ENCODE data around the gene UNC93A.
A peak's percentile ranks its signal among the peaks of the same experiment; 100 is the strongest.
"Not testable (repeated sequence)": the region's sequence is repeated elsewhere in the genome, so short reads cannot be mapped to it uniquely, and the experiment has no call there.

Gene UNC93A

DNA sequence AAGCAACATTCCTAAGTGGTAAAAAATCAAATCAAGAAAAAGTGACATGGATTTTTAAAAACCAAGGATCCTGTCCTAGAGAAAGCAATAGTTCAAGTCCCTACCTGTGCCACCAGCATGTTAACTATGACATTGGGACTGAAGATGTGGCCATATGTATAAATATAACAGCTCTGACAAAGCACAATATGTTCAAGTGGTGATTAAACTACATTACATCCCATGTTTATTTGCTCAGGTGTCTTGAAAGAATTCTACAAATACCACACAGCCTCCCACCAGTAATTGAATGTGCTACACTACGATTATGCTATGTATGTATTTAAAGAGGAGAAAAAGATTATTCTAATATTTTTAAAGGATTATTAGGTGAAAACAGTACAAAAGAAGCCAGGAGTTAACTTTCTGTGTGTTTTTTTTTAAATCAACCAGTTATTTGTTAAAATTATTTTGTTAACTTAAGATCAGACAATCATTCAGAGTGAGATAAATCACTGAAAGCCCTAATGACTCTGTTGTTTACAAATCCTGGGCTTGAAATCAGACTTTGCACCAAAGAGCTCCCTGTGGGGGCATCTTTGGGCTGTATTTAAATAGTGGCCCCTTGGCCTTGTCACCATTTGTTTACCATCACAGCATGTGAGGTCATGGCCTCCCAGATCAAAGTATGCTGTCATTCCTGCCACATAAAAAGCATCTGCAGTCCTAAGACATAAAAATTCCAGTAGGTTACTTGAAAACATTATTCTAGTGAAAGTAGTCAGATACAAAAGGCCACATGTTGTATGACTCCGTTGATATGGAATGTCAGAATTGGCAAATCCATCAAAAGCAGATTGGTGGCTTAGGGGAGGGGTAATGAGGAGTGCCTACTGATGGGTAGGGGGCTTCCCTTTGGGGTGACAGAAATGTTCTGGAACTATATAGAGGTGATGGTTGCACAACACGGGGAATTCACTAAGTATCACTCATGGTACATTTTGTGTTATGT lies 50.8 kb downstream of the UNC93A start:
- no peak for DNase-seq (ENCODE audit: low read depth)

DNA sequence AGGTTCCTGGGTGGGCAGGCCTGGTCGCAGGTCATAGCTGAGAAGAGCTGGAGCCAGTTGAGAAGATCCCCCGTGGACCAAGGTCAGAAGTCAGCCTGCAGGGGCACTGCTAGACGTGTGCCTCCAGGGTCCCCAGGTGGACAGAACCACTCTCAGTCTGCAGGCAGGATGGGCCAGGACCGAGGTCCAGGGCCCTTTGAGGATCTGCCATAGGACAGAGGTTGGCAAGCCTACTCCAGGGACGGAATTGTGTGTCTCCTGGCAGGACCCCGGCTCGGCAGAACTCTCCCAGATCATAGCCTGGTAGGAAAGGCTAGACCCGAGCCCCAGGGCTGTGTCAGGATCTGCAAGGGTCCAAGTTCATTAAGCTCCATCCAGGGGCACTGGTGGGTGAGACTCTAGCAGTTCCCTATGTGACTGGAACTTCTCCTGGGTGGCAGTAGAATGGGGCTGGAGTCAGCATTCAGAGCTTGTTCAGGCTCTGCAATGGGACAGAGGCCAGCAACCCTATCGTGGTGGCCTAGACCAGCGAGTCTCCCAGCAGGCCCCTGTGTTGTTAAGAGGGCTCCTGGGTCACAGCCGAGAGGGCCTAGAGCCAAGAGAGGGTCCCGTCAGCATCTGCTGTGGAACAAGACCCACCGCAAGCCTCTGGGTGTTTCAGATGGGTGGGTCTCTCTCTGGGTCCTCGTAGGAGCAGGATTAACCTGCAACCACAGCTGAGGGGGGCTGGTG lies 51.9 kb downstream of the UNC93A start:
- DNase-seq (ENCODE audit: low read depth): no peak

DNA sequence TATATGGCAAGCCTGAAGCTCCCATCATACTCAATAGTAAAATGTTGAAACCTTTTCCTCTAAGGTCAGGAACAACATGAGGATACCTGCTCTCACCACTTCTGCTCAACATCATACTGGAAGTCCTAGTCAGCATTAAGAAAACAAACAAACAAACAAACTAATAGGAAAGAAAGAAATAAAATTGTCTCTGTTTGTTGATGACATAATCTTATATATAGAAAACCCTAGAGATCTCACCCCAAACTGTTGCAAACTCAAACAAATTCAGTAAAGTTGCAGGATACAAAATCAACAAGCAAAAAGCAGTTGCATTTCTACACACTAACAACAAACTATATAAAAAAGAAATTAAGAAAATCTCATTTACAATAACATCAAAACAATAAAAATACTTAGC lies 54.2 kb downstream of the UNC93A start:
- no peak for DNase-seq (ENCODE audit: low read depth)

DNA sequence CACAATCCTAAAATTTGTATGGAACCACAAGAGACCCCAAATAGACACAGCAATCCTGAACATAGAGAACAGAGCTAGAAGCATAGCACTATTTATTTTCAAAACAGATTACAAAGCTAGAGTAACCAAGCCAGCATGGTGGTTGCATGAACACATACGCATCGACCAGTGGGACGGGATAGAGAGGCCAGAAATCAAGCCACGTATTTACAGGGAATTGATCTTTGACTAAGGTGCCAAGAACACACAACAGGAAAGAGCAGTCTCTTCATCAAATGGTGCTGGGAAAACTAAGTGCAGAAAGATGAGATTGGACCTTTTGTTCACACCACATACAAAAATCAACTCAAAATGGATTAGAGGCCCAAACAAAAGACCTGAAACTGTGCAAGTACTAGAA lies 54.8 kb downstream of the UNC93A start:
- no peak for DNase-seq (ENCODE audit: low read depth)

DNA sequence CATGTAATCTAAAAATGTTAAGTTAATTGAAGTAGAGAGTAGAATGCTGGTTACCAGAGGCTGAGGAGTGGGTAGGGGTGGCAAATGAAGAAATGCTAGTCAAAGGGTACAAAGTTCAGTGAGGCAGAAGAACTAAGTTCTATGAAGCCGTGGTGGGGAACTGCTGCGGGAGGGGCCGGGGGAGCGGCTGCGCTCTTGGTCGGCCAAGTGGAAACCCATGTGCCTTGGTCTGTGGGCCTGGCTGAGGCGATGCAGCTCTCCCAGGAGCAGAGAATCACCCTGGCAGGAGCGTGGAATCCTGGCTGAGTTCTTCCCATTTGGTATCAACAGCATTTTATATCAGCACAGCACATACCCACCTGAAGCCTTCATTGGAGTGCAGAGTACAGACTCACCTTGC lies 56.1 kb downstream of the UNC93A start:
- DNase-seq (ENCODE audit: low read depth): no peak

DNA sequence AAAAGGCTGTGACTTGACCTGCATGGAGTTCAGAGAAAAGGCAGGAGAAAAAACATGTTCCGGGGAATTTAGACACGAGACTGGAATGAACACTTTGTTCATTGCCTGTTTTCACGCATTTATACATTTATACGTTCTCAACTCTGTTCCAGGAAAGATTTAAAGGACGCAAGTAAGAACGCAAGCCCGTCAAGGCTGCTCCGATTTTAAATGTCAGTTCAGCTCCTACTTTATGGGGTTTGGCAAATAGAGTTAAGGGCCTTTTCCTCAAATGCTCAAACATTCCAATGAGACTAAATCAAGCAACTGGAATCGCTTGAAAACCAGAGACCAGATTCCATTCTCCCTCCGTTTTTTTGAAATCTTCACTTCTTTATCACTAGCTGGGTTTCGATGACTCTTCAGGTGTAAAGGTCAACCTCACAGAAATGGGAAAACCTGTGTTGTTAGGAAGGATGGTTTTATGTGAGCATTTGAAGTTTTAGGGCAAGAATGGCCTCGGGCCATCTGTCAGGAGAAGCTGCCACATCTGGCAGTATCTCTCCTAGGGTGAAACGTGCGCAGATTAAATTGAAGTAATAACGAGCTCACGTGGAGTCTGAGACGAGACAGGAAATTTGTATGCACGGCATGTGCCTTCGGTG lies 58.6 kb downstream of the UNC93A start:
- DNase-seq (ENCODE audit: low read depth): no peak

DNA sequence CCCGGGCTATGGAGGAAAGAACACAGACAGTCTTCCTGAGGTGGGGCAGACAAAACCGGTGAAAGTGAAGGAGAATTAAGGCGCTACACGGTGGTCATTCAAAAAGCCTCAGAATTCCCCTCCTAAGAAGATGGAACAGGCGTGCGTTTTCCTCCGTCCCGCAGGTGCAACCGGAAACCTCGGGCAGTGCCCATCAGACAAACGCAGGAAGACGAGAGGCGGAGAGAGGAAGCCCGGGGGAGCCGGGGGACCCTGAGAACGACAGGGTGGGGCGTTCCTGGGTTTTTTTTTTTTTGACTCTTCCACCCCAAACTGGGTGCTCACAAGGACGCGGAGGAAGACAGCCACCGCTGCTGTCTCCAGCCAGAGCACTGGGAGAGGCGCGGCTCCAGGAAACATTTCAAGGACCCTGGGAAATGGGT lies 59.2 kb downstream of the UNC93A start:
- DNase-seq (ENCODE audit: low read depth): no peak

DNA sequence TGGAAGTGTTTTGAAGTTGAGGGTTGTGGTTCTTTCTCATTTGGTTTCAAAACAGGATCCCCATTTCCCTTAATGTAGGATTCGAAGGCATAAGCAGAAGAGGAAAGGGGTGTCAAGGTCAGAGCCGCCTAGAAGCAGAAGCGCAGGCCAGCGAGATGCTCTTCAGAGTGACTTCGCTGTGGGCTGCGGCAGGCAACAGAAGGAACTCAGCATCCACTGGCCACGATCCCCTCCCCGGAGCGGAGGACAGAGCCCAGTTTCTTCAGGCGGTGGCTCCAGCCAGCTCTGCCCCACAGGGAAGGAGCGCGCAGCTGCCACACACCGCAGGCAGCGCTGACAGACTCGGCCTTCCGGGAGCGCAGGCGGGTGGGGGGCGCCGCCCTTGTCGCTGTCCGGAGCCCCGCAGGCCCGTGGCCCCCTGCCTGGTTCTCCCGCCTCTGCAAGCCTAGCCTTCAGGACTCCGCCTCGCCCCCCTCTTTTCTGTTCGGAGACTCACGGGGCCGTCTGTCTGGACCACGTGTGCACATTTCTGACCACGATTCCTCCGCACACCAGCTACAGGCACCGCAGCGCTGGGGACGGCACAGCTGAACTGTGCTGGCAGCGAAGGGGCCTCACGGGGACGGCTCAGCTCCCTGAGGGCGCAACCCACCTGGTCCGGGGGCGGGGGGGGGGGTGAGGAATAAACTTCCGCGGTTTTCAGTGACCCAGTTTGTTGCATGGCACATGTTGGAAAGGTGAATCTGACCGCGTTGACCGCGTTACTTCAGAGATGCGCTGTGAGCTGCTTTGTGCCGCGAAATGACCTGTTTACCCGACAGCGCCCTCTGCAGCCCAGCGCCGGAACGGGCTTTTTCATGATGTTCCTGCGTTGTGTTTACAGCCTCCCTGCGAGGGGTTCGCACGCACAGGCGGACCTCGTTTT lies 59.9 kb downstream of the UNC93A start:
- peak; percentile 67 for DNase-seq (ENCODE audit: low read depth)

DNA sequence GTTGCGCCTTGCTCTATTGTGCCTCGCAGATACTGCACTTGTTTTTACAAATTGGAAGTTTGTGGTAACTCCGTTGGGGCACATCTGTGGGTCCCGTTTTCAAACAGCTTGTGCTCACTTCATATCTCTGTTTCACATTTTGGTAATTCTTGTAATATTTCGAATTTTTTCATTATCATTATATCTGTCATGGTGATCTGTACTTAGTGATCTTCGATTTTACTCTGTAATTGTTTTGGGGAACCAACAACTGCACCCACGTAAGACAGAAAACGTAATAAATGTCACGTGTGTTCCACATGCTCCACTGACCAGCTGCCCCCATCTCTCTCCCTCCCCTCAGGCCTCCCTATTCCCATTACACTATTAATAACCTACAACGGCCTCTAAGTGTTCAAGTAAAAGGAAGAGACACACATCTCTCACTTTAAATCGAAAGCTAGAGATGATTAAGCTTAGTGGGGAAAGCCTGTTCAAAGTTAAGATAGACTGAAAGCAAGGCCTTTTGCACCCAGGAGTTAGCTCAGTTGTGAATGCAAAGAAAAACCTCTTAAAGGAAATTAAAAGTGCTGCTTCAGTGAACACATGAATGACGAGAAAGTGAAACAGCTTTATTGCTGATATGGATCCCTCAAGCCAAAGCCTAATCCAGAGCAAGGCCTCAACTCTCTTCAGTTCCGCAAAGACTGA lies 60.7 kb downstream of the UNC93A start:
- no peak for DNase-seq (ENCODE audit: low read depth)

DNA sequence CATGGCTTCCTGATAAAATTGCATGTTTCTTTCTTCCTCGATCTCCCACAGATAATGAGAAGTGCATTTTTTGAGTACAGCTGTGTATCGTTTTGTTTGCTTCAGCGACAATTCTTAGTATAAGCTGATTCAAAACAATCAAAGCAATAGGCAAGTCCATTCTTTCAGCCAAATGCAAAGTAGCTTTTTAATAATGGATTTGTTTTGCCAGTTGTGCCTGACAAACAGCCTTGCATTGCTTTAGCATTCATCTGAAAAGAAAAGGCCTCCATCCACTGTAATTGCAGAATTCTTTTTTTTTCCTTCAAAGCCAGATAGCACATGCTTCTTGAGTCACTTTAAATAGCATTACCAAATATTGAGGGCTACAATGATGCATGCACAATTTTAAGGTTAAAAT lies 65.8 kb downstream of the UNC93A start:
- no peak for DNase-seq (ENCODE audit: low read depth)

DNA sequence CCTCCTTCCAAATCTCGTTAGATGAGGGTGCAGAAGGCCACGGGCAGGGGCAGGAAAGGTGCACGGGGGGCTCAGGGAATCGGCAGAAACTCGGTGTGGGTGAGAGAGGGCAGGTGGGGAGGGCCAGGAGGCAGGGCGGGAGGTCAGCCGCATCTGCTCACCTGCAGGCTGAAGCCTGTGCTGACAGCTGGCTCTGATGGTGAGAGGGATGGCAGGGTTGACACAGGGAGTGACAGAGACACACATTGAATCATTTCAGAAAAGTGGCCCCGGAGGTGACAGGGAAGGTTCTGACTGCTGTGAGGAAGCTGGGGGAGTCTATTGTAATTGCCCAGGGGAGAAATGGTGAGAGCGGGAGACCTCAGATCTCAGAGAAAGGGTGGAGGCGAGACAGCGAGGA lies 67.3 kb downstream of the UNC93A start:
- not testable (repeated sequence) for DNase-seq (ENCODE audit: low read depth)

DNA sequence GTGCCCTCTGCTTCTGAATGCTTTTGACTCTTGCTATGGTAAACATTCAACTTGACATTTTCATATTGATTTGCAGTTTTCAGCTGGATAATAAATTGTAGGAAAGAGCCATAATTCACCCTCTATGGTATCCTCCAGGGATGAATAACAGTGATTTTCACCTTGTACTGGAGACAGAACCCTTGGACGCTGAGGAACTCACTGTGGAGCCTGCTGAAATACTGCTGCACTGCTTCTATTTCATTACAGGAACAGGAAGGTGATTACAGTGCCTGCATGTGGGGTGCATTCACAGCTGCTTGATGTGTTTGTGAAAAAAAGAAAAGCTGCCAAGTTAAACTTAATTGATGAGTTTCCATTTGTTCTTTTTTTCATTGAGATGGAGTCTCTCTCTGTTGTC lies 70.1 kb downstream of the UNC93A start:
- not testable (repeated sequence) for DNase-seq (ENCODE audit: low read depth)
